ENCODE data around the gene MTA3.
A peak's percentile ranks its signal among the peaks of the same experiment; 100 is the strongest.
"Not testable (repeated sequence)": the region's sequence is repeated elsewhere in the genome, so short reads cannot be mapped to it uniquely, and the experiment has no call there.

Gene MTA3

DNA sequence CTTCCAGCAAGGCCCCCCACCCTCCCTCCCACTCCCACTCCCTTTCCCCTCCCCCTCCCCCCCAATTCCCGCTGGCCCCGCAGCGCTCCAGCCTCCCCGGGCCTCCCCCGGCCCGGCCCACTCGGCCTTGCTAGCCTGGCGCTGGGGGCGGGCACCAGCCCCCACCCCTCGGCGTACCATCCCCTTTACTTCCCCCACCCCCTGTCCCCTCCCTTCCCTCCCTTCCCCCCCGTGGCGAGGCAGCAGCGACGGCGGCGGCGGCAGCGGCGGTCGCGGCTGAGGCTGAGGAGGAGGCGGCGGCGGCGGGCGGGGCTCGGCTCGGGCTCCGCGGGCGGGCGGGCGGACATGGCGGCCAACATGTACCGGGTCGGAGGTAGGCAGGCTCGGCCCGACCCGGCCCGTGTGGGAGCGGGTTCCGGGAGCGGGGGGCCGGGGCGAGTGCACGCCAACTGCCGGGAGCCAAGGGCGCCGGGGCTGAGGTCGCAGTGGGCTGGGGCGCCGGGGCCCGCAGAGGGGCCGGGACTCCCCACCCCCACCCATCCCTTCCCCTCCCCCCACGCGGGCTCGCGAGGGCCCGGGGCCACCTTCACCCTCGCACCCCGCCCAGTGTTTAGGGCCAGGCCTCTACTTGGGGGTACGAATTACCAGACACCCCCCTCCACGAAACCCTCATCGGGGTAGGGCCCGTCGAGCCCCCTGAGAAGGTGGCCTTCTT, at the start of gene MTA3:
TSS of gene MTA3 (plus strand) at position 232 of the 715 bp plus-strand sequence. CDS start at position 346, 114 bp downstream.
- peak; percentile 49 for DNase-seq (ENCODE audit: low spot score)

GRCh38 chr2:42519624-42520023, 48.8 kb upstream of the MTA3 start:
- DNase-seq (ENCODE audit: low spot score): no peak

GRCh38 chr2:42522035-42522434, 46.4 kb upstream of the MTA3 start:
- no peak for DNase-seq (ENCODE audit: low spot score)

GRCh38 chr2:42523341-42523740, 45.1 kb upstream of the MTA3 start:
- DNase-seq (ENCODE audit: low spot score): no peak

DNA sequence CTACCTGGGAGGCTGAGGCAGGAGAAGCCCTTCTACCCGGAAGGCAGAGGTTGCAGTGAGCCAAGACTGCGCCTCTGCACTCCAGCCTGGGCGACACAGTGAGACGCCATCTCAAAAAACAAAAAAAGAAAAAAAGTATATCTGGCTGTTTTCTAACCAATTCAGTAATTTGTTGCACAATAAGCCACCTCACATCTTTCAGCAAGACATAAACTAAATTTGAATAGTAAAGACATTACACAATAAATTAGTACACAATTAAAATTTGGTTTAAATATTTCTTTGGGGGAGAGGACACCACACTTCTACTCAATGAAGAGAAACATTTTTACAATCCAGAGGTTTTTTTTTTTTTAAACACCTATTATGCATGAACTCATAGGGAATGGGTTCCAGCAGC, 36.0 kb upstream of the MTA3 start:
- DNase-seq (ENCODE audit: low spot score): no peak

DNA sequence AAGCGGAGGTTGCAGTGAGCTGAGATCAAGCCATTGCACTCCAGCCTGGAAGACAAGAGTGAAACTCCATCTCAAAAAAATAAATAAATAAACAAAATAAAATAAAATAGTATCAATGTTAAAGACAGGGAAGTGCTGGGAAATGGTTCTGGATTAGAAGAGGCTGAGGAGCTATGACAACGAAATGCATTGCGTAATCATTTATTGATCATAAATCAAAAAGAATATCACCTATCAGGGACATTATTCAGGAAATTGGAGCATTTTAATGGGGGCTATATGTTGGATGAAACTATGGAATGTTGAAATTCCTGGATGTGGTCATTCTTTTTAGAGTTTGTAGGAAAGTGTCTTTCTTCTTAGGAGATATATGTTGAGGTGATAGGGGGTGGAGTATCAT, 30.9 kb upstream of the MTA3 start:
- DNase-seq (ENCODE audit: low spot score): no peak

- DNase-seq (ENCODE audit: low spot score): no peak
Observed at GRCh38 chr2:42542871-42543270, 25.6 kb upstream of the MTA3 start.

DNA sequence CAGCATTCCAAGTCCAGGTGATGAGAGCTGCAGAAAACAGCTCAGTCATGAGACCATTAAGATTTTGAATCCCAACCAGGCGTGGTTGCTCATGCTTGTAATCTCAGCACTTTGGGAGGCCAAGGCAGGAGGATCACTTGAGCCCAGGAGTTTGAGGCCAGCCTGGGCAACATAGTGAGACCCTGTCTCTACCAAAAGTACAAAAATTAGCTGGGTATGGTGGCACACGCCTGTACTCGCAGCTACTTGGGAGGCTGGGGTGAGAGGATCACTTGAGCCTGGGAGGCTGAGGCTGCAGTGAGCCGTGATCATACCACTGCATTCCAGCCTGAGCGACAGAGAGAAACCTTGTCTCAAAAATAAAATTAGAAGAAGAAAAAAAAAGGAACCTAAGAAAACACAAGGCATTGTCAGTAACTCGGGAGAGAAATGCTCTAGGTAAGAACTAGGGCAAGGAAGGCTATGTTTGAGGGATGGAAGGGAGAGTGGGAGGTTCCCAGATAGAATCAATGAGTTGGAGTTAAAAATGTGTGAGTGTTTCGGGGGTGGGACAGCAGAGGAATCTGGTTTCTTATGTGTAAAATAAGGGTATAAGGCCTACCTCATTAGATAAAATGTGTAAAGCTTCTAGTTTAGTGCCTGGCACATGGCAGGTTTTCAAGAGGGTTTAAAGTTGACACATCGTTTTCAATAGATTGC, 23.3 kb upstream of the MTA3 start:
- DNase-seq (ENCODE audit: low spot score): no peak

DNA sequence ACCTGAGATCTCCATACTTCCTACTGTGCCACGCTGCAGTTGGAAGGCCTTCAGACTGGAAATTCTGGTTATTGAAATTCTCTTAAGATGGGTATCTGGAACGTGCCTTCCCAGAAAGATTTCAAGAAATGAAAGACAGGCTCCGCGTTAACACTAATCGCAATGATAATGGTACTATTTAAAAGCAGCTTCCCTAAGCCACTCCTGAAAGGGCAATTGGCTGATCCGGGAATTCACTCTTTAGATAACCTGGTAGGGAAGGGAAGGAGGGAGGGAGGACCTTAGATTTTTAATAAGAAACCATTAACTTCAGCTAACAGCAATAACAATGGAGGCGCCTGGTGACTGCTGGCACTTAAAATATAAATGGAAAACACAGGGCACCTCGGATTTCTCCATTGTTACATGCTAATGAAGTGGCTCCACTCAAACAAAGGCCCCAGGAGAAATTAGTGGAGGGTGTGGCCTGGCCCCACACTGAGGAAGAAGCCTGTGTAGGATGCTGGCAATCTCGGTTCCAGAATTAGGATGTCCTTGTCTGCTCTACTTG, 22.5 kb upstream of the MTA3 start:
- no peak for DNase-seq (ENCODE audit: low spot score)

- DNase-seq (ENCODE audit: low spot score): no peak
Observed at GRCh38 chr2:42547014-42547413, 21.4 kb upstream of the MTA3 start.

GRCh38 chr2:42547446-42548295, 20.8 kb upstream of the MTA3 start:
- DNase-seq (ENCODE audit: low spot score): no peak

GRCh38 chr2:42550870-42551269, 17.6 kb upstream of the MTA3 start:
- DNase-seq (ENCODE audit: low spot score): no peak

- DNase-seq (ENCODE audit: low spot score): no peak
Observed at GRCh38 chr2:42554392-42554791, 14.0 kb upstream of the MTA3 start.

GRCh38 chr2:42556315-42556890, 12.0 kb upstream of the MTA3 start:
- no peak for DNase-seq (ENCODE audit: low spot score)

- DNase-seq (ENCODE audit: low spot score): no peak
Observed at GRCh38 chr2:42557306-42557705, 11.1 kb upstream of the MTA3 start.

DNA sequence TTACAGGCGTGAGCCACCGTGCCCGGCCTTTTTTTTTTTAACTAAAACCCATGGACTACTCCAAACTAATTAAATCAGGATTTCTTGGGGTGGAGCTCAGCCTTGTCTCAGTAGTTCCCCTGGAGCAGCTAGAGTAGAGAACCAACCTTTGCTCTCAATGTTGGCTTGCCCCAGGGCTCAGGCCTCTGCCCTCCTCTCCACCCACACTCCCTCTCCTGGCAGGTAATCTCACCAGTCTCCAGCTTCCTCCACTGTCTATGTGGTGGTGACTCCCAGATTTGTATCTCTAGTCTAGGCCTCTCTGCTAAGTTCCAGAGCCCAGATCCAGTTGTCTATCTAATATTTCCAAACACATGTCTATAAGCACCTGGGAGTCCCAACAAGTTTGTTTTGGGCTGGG, 9.6 kb upstream of the MTA3 start:
- no peak for DNase-seq (ENCODE audit: low spot score)

DNA sequence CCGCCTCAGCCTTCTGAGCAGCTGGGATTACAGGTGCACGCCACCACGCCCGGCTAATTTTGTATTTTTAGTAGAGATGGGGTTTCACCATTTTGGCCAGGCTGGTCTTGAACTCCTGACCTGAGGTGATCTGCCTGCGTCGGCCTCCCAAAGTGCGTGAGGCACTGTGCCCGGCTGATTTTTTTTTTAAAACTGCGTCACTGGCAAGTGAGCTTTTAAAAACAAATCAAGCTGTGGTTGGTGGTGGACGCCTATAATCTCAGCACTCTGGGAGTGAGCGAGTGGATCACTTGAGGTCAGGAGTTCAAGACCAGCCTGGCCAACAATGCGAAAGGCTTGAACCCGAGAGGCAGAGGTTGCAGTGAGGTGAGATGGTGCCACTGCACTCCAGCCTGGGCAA, 8.3 kb upstream of the MTA3 start:
- DNase-seq (ENCODE audit: low spot score): not testable (repeated sequence)

GRCh38 chr2:42560899-42561298, 7.5 kb upstream of the MTA3 start:
- DNase-seq (ENCODE audit: low spot score): no peak

- no peak for DNase-seq (ENCODE audit: low spot score)
Observed at GRCh38 chr2:42562474-42563144, 5.8 kb upstream of the MTA3 start.

DNA sequence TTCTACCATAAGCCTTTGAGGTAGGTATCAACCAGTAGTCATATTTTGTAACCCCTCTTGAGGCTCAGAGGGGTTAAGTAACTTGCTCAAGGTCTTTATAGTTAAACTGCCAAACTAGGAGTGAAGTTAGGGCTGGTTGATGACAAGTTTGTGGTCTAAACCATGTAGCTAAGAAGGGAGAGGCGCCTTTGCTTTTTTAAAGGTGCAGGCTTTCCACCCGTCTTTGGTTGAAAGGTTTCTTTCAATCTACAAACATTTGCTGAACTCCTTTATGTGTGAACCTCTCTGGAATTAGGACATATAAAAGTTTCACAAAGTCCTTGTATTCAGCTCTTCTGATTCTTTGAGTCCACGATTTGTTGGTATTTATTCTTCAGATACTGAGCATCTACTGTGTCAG, 2.4 kb upstream of the MTA3 start:
- DNase-seq (ENCODE audit: low spot score): no peak

DNA sequence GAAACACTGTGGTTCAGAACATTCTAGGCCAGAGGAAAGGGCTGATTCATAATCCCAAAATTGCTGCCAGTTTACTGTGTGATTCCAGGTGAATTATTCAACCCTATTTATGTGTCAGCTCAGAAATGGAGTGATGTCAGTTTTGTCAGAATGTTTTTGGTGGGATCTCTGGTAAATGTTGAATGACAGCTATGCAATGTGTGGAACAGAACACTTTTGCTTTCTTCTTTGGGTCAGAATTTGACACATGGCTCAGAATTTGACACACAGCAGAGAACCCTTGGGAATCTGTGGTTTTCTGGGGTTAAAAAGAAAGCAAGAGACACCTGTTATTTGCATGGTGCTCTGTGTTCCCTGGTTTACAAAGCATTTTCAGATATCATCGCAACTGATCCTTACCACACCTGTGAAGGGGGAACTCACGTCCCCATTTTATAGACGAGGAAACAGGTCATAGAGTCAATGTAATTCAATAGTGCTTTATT, 1.6 kb upstream of the MTA3 start:
- no peak for DNase-seq (ENCODE audit: low spot score)

Data from globus pallidus (tissue), 1 donor.